GM21529 (cell line): Measurements from ENCODE around the gene VPS8.
"Not testable (repeated sequence)": the region's sequence is repeated elsewhere in the genome, so short reads cannot be mapped to it uniquely, and the experiment has no call there.

ENCODE experiments used
- ATAC-seq: cut with Tn5 transposase; IDR thresholded peaks from one replicate; pipeline ENCODE4 v1.9.1; 2021; ENCODE audit not compliant: unreplicated experiment

Gene VPS8

GRCh38 chr3:184864000-184864399, 52.0 kb downstream of the VPS8 start:
- ATAC-seq, result no peak

GRCh38 chr3:184868477-184868876, 56.5 kb downstream of the VPS8 start:
- ATAC-seq, result no peak

- ATAC-seq, result no peak
These were observed 60.2 kb downstream of the VPS8 start for GRCh38 chr3:184872200-184872599.

GRCh38 chr3:184873141-184873540, 61.2 kb downstream of the VPS8 start:
- ATAC-seq, result no peak

- ATAC-seq, result no peak
These were observed 63.0 kb downstream of the VPS8 start for GRCh38 chr3:184874709-184875644.

GRCh38 chr3:184880276-184881019, 68.5 kb downstream of the VPS8 start:
- ATAC-seq, result no peak

GRCh38 chr3:184884359-184885017, 72.5 kb downstream of the VPS8 start:
- ATAC-seq, result peak; percentile 96

GRCh38 chr3:184885112-184885511, 73.1 kb downstream of the VPS8 start:
- ATAC-seq, result no peak

GRCh38 chr3:184887574-184887973, 75.6 kb downstream of the VPS8 start:
- ATAC-seq, result no peak

- ATAC-seq, result no peak
These were observed 77.4 kb downstream of the VPS8 start for GRCh38 chr3:184889312-184889904.

GRCh38 chr3:184894051-184894450, 82.1 kb downstream of the VPS8 start:
- ATAC-seq, result no peak

- ATAC-seq, result no peak
These were observed 83.4 kb downstream of the VPS8 start for GRCh38 chr3:184895350-184895749.

- ATAC-seq, result no peak
These were observed 84.4 kb downstream of the VPS8 start for GRCh38 chr3:184896336-184896735.

GRCh38 chr3:184899953-184900595, 88.1 kb downstream of the VPS8 start:
- ATAC-seq, result no peak

- ATAC-seq, result not testable (repeated sequence)
These were observed 95.1 kb downstream of the VPS8 start for GRCh38 chr3:184907031-184907430.

GRCh38 chr3:184907681-184908649, 96.0 kb downstream of the VPS8 start:
- no peak for ATAC-seq

GRCh38 chr3:184908859-184909258, 96.9 kb downstream of the VPS8 start:
- ATAC-seq, result no peak

- ATAC-seq, result no peak
These were observed 98.7 kb downstream of the VPS8 start for GRCh38 chr3:184910664-184911063.

- no peak for ATAC-seq
These were observed 99.6 kb downstream of the VPS8 start for GRCh38 chr3:184911570-184911969.
